T-cell (primary cell): ENCODE results near the gene TRMT61A. TPM values are rescaled to one million over a fixed set of nuclear protein-coding genes. Genes with fewer than 3 reads are reported as not detected.
A peak's percentile ranks its signal among the peaks of the same experiment; 100 is the strongest.

Experiments used
- ATAC-seq, 4 experiments: fragments of 200-7000 bp in 3 of 4; fragments of 150-1000 bp in 1 of 4; cut with Tn5 transposase; replicated peaks in 1 of 4; 1 replicate in 3 of 4; 2 replicates in 1 of 4; pipeline ENCODE4 v1.10.0; 2021; ENCODE audit warnings: moderate library complexity in 3 of 4, mild to moderate bottlenecking in 2 of 4, moderate number of reproducible peaks in 1 of 4
- CTCF ChIA-PET, 2 donors: fragments of 300-600 bp; sonication (Branson Sonifier 250); formaldehyde crosslinking; loops; one replicate each; lab custom pipeline; 2022; ENCODE audit warnings: antibody characterized with exemption in 2 of 2; lab: Charles Lee
- POLR2A ChIA-PET, 2 donors: fragments of 300-600 bp; sonication (Branson Sonifier 250); formaldehyde crosslinking; loops; one replicate each; lab custom pipeline; 2022; ENCODE audit warnings: antibody characterized with exemption in 2 of 2; lab: Charles Lee
- DNase-seq, 35 experiments: peaks; one replicate each; pipeline versions ENCODE4 v3.0.0 to v3.0.0-alpha.2; 2013 to 2023
- H3K27ac ChIP-seq: one replicate; pipeline ENCODE4 v1.5.1; 2013; ENCODE audit warnings: low read length
- H3K27me3 ChIP-seq, 2 experiments: replicated peaks in 1 of 2; 1 replicate in 1 of 2; 2 replicates in 1 of 2; pipeline versions ENCODE4 v1.6.1 to v1.7.0; 2013; ENCODE audit warnings: low read length in 1 of 2, mixed read lengths in 1 of 2; ENCODE audit not compliant: control insufficient read depth in 2 of 2, insufficient read depth in 2 of 2; ENCODE audit errors: extremely low read depth in 1 of 2
- H3K36me3 ChIP-seq, 2 donors: 1 replicate in 1 of 2; 2 replicates in 1 of 2; pipeline versions ENCODE4 v1.6.1 to v1.7.0; 2013; ENCODE audit warnings: low read length in 1 of 2; ENCODE audit not compliant: control insufficient read depth in 2 of 2, insufficient read depth in 1 of 2; ENCODE audit errors: extremely low read depth in 1 of 2
- H3K4me1 ChIP-seq, 2 experiments: 1 replicate in 1 of 2; 2 replicates in 1 of 2; pipeline versions ENCODE4 v1.6.1 to v1.7.0; 2013; ENCODE audit warnings: low read length in 2 of 2, mixed read lengths in 1 of 2; ENCODE audit not compliant: insufficient read depth in 2 of 2, control insufficient read depth in 1 of 2; ENCODE audit errors: extremely low read depth in 1 of 2
- H3K4me3 ChIP-seq, 2 donors: 1 replicate in 1 of 2; 2 replicates in 1 of 2; pipeline versions ENCODE4 v1.5.1 to v1.7.0; 2013; ENCODE audit warnings: mild to moderate bottlenecking in 2 of 2, low read length in 1 of 2, moderate library complexity in 1 of 2; ENCODE audit not compliant: control insufficient read depth in 1 of 2; ENCODE audit errors: extremely low read depth in 1 of 2
- H3K9me3 ChIP-seq: 2 replicates; pipeline ENCODE4 v1.7.0; 2013
- H3K27ac Mint-ChIP-seq, 2 donors: one replicate each; pipeline ENCODE4 v1.8.0; 2020 to 2021; ENCODE audit warnings: mild to moderate bottlenecking in 2 of 2, mixed read lengths in 2 of 2
- H3K27me3 Mint-ChIP-seq, 2 donors: one replicate each; pipeline ENCODE4 v1.8.0; 2021 to 2022; ENCODE audit warnings: mixed read lengths in 2 of 2
- H3K36me3 Mint-ChIP-seq: one replicate; pipeline ENCODE4 v1.8.0; 2021; ENCODE audit warnings: mixed read lengths
- H3K4me1 Mint-ChIP-seq, 3 donors: one replicate each; pipeline ENCODE4 v1.8.0; 2020 to 2022; ENCODE audit warnings: mixed read lengths in 3 of 3, mild to moderate bottlenecking in 1 of 3
- H3K4me3 Mint-ChIP-seq, 3 donors: one replicate each; pipeline ENCODE4 v1.8.0; 2020 to 2022; ENCODE audit warnings: mild to moderate bottlenecking in 3 of 3, mixed read lengths in 3 of 3, moderate library complexity in 3 of 3
- H3K9me3 Mint-ChIP-seq, 3 donors: one replicate each; pipeline ENCODE4 v1.8.0; 2020 to 2022; ENCODE audit warnings: mixed read lengths in 3 of 3
- WGBS: methylation state at CpG from one replicate; pipeline ENCODE4 v1.1.5; 2013; ENCODE audit warnings: missing lambda C conversion rate; ENCODE audit not compliant: insufficient coverage; 5-methylcytosine and 5-hydroxymethylcytosine counted together
- total RNA-seq, 35 experiments: library from RNA in 6 of 35; stranded (reverse) in 6 of 35; fragments of 120-200 nt in 1 of 35; gene quantifications; one replicate each; pipeline versions ENCODE4 v1.2.1 to v1.2.4 and lab custom pipeline; 2013 to 2026

TRMT61A gene
- total RNA-seq, 5 donors from 2014 or later (not counting 1 experiment from before 2014, with no cell fraction given), result 10.0 to 20.3 (median 17.6) TPM

DNA sequence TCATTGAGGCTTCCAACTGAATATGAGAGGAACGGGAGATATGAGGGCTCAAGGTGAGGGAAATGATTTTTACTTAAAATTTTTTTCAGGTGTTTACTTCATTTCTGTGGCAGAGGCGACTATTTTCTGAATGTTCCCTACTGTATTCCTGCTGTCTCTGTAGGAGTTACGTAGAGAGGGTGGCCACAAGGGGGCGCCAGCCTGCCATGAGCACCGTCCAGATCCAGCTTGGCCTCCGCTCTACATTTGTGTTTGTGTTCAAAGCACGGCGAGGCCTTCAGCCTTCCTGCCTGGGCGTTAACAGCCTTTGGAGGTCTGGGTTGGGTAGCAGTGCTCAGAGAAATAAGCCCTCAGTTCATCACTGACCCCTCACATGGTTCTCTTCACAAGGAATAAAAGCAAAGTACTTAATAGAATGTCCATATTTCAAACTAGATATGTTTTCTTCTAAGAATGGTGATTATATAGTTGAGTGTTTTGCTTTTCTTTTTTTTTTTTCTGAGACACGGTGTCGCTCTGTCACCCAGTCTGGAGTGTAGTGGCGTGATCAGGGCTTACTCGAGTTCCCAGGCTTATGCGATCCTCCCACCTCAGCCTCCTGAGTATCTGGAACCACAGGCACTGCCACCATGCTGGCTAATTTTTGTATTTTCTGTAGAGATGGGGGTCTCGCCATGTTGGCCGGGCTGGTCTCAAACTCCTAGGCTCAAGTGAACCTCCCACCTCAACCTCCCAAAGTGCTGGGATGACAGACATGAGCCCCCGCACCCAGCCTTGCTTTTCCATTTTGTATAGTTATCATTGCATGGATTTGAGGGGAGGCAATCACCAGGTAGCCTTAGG lies 28.6 kb upstream of the TRMT61A start:
- 47% methylated on average over 5 of the region's 17 CpGs for WGBS
- POLR2A ChIA-PET, result interaction anchor here in 1 of 2 donors (0.5 kb wide), 1 partner anchor 28 kb away, joined by 3 read pairs; the partner anchor contains the start of gene TRMT61A
- Mint-ChIP-seq H3K4me3 (no peak overlapping the region), H3K9me3 (no peaks in the 10 kb centered on the region), H3K36me3 (peaks cover 41% of the 10 kb centered on the region), H3K4me1 (peaks cover 9 to 10% (median 10%) of the 10 kb centered on the region in 3 donors), H3K27me3 (no peaks in the 10 kb centered on the region), H3K27ac (peak overlapping the region in 1 of 2 donors; percentile 29)
- Histone ChIP-seq H3K4me1 (peaks cover 0 to 8% of the 10 kb centered on the region in 2 experiments), H3K27ac (no peak overlapping the region), H3K27me3 (no peaks in the 10 kb centered on the region), H3K4me3 (no peak overlapping the region), H3K9me3 (no peaks in the 10 kb centered on the region), H3K36me3 (peaks cover 22 to 64% of the 10 kb centered on the region in 2 donors)
- CTCF ChIA-PET, result no interaction called here
- ATAC-seq (peak; percentile 83 to 89 (median 86)), DNase-seq (peak; percentile 37 to 87 (median 74))

DNA sequence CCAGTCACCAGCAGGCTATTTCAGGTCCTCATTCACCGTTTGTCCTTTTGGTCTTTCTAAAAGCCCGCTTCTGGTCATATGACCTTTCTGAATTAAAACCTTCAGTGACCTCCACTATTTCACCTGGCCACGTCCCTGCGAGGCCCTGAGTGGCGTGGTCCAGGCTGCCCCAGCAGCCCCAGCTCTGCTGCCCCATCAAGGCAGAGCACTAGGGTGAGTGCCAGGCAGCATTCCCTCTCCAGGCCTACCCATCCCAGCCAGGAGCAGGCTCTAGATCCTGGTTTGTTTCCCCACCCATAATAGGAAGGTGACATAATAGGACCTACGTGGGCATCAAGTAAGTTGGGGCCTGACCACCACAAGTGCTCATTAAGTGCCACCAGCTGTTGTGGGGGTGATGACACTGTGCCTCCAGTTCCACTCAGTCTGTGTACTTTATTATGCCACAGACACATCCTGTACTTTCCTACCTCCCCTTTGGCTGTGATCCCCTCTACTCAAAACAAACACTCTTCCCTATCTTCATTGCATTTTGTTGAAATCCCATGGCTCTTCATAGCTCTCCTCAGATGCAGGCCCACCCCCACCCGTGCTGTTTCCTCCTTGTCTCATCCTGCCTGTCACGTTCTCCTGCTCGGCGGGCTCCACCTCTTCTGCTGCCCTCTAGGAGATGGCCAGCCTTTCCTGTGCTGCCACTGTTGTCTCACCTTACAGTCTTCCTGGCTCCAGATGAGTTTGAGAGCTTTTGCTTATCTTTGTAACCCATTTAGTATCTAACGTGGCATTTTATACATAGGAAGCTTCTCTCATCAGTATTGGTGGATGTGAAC lies 27.7 kb upstream of the TRMT61A start:
- no peak overlapping the region for H3K4me3 ChIP-seq
- peaks cover 0 to 8% of the 10 kb centered on the region in 2 experiments for H3K4me1 ChIP-seq
- Mint-ChIP-seq H3K36me3 (peaks cover 43% of the 10 kb centered on the region), H3K4me1 (peaks cover 9 to 10% (median 10%) of the 10 kb centered on the region in 3 donors), H3K27ac (no peak overlapping the region), H3K4me3 (no peak overlapping the region), H3K9me3 (no peaks in the 10 kb centered on the region), H3K27me3 (no peaks in the 10 kb centered on the region)
- DNase-seq (no peak), ATAC-seq (no peak)
- peaks cover 20 to 61% of the 10 kb centered on the region in 2 donors for H3K36me3 ChIP-seq
- H3K9me3 ChIP-seq, result no peaks in the 10 kb centered on the region
- WGBS, result 94% methylated on average over 9 of the region's 11 CpGs
- no peak overlapping the region for H3K27ac ChIP-seq
- ChIA-PET POLR2A (interaction anchor here in 1 of 2 donors (0.5 kb wide), 1 partner anchor 28 kb away, joined by 3 read pairs; the partner anchor contains the start of gene TRMT61A), CTCF (interaction anchor here in 1 of 2 donors (0.5 kb wide), 1 partner anchor 176 kb away, joined by 8 read pairs; no protein-coding TSS in a partner anchor)
- no peaks in the 10 kb centered on the region for H3K27me3 ChIP-seq

- ChIA-PET POLR2A (no interaction called here), CTCF (interaction anchor here in 1 of 2 donors (0.5 kb wide), 1 partner anchor 176 kb away, joined by 8 read pairs; no protein-coding TSS in a partner anchor)
- ATAC-seq, result no peak
- no peaks in the 10 kb centered on the region for H3K9me3 Mint-ChIP-seq
- no peaks in the 10 kb centered on the region for H3K9me3 ChIP-seq
- H3K4me1 Mint-ChIP-seq, result peaks cover 9 to 10% (median 10%) of the 10 kb centered on the region in 3 donors
- H3K4me1 ChIP-seq, result peaks cover 0 to 8% of the 10 kb centered on the region in 2 experiments
- no peaks in the 10 kb centered on the region for H3K27me3 ChIP-seq
- no peak overlapping the region for H3K27ac ChIP-seq
- no peak for DNase-seq
- peaks cover 43% of the 10 kb centered on the region for H3K36me3 Mint-ChIP-seq
- H3K36me3 ChIP-seq, result peaks cover 20 to 57% of the 10 kb centered on the region in 2 donors
- no peaks in the 10 kb centered on the region for H3K27me3 Mint-ChIP-seq
- peak overlapping the region in 1 of 2 donors; percentile 33 for H3K27ac Mint-ChIP-seq
- H3K4me3 Mint-ChIP-seq, result no peak overlapping the region
- no peak overlapping the region for H3K4me3 ChIP-seq
- 97% methylated on average over 9 of the region's 9 CpGs for WGBS
Observed at GRCh38 chr14:103501921-103502669, 26.9 kb upstream of the TRMT61A start.

- H3K9me3 Mint-ChIP-seq, result no peaks in the 10 kb centered on the region
- peaks cover 20 to 55% of the 10 kb centered on the region in 2 donors for H3K36me3 ChIP-seq
- CTCF ChIA-PET, result interaction anchor here in 1 of 2 donors (0.6 to 1.2 kb wide), 2 partner anchors 13 to 118 kb away, joined by 3 read pairs; no protein-coding TSS in a partner anchor
Observed at GRCh38 chr14:103502877-103503276, 26.1 kb upstream of the TRMT61A start.

DNA sequence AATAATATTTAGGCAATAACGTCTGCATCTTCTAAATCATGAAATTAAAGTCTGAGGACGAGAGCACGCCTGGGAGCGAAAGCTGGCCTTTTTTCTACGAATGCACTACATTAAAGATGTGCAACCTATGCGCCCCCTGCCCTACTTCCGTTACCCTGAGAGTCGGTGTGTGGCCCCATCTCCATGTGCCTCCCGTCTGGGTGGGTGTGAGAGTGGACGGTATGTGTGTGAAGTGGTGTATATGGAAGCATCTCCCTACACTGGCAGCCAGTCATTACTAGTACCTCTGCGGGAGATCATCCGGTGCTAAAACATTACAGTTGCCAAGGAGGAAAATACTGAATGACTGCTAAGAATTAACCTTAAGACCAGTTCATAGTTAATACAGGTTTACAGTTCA lies 25.7 kb upstream of the TRMT61A start:
- Mint-ChIP-seq H3K36me3 (peaks cover 43% of the 10 kb centered on the region), H3K9me3 (no peaks in the 10 kb centered on the region), H3K4me3 (no peak overlapping the region), H3K27me3 (no peaks in the 10 kb centered on the region), H3K4me1 (peaks cover 9 to 12% (median 10%) of the 10 kb centered on the region in 3 donors), H3K27ac (no peak overlapping the region)
- ATAC-seq, result no peak
- ChIA-PET CTCF (interaction anchor here in 1 of 2 donors (0.5 to 1.2 kb wide), 3 partner anchors 13 to 117 kb away, joined by 3 read pairs; no protein-coding TSS in a partner anchor), POLR2A (no interaction called here)
- DNase-seq, result no peak
- H3K27ac ChIP-seq, result no peak overlapping the region
- H3K9me3 ChIP-seq, result no peaks in the 10 kb centered on the region
- peaks cover 0 to 8% of the 10 kb centered on the region in 2 experiments for H3K4me1 ChIP-seq
- peaks cover 20 to 55% of the 10 kb centered on the region in 2 donors for H3K36me3 ChIP-seq
- WGBS, result 92% methylated on average over 9 of the region's 12 CpGs
- no peaks in the 10 kb centered on the region for H3K27me3 ChIP-seq
- no peak overlapping the region for H3K4me3 ChIP-seq

More at GRCh38 chr14:103502877-103503276, 26.1 kb upstream of the TRMT61A start:
- Mint-ChIP-seq H3K27ac (no peak overlapping the region), H3K4me3 (no peak overlapping the region), H3K4me1 (peaks cover 9 to 12% (median 10%) of the 10 kb centered on the region in 3 donors), H3K27me3 (no peaks in the 10 kb centered on the region), H3K36me3 (peaks cover 43% of the 10 kb centered on the region)
- Histone ChIP-seq H3K27ac (no peak overlapping the region), H3K9me3 (no peaks in the 10 kb centered on the region), H3K27me3 (no peaks in the 10 kb centered on the region), H3K4me1 (peaks cover 0 to 8% of the 10 kb centered on the region in 2 experiments), H3K4me3 (no peak overlapping the region)
- 97% methylated on average over 16 of the region's 18 CpGs for WGBS
- POLR2A ChIA-PET, result no interaction called here
- ATAC-seq (no peak), DNase-seq (no peak)
